GM21786 (cell line): ENCODE measurements around the gene SFTPD.
"Not testable (repeated sequence)": the region's sequence is repeated elsewhere in the genome, so short reads cannot be mapped to it uniquely, and the experiment has no call there.

Experiments used
- ATAC-seq: cut with Tn5 transposase; IDR thresholded peaks from one replicate; pipeline ENCODE4 v1.9.1; 2021; ENCODE audit not compliant: unreplicated experiment

Gene SFTPD

DNA sequence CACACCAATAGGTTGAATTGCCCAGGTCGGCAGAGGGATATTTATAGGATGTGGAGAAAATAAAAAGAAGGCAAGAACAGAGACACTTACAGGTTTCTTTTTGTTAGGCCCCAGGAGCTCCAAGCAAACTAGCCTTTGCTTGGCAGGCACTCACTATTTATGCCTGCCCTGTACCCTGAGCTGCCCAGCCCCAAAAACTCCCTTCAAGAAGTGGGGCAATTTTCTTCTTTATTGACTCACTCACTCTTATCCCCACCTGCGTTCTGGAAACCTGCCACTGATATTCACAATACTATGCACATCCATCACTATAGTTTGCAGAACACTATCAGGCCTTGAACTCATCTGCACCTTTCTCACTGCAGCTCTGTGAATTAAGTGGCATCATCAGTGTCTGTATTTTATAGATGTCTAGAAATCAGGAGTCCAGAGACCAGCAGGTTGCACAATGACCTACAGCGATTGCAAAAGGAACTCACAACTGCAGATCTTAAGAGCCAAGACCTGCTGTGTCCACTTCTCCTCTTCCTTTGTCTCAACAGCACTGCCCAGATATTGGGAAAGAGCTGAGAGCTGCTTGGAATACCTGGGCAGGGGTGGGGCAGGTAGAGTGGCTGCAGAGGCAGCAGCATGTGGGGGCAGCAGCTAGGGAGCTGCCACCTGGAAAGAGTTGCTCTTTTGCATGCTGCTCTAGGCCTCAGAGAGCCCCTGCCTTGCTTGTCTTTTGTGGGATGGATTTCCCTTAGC, at the start of gene SFTPD:
Gene SFTPD (minus strand): TSS at position 130 of the 747 bp plus-strand sequence. CDS start 2,446 bp downstream, outside the sequence.
- no peak for ATAC-seq

DNA sequence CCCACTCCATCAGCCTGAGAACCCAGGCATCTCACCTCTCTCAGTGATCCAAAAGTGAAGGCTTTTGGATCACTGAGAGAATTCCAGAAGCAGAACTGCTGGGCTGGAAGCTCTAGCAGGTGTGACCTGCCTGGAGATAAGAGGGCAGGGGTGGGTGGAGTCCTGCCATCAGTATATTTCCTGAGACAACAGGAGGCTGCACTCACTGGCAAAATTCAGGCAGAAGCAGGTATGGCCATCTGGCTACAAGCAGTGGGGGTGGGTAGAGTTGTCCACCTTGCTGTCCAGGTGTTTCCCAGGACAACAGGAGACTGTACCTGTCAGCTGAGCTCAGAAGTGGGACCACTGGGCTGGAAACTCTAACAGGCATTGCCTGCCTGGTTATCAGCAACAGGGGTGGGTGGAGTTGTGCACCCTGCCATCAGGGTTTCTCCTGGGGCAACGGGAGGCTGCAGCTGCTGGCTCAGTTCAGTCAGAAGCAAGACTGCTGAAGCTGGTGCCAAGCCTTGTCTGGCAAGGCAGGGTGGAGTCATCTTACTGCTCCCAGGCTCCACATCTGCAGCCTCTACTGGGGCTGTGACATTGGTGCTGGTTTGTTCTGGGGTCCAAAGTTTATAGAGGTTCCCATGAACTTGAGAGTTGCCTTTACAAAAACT, 47.2 kb upstream of the SFTPD start:
- ATAC-seq = no peak

- ATAC-seq = no peak
Observed at GRCh38 chr10:79994556-79994955, 45.7 kb upstream of the SFTPD start.

- ATAC-seq = not testable (repeated sequence)
Observed at GRCh38 chr10:79988199-79988598, 39.3 kb upstream of the SFTPD start.

- not testable (repeated sequence) for ATAC-seq
Observed at GRCh38 chr10:79986661-79987060, 37.8 kb upstream of the SFTPD start.

DNA sequence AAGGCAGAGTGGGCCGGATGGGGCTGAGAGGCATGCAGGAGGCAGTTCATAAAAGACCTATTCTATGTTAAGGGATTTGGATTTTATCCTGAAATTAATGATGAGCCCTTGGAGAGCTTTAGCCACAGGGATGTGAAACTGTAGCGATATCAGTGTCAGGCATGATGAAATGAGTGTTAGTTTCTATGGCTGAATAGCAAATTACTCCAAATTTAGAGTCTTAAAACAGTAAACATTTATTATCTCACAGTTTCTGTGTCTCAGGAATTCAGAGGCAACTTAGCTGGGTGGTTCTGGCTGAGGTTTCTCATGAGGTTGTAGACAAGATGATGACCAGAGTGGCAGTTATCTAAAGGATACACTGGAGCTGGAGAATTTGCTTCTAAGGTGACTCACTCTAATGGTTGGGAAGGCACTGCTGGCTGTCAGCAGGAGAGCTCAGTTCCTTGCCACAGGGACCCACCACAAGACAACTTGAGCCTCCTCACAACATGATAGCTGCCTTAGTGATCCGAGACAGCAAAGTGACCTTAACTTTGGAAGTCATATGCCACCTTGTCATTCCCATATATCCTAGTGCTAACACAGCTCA, 36.7 kb upstream of the SFTPD start:
- ATAC-seq = no peak

DNA sequence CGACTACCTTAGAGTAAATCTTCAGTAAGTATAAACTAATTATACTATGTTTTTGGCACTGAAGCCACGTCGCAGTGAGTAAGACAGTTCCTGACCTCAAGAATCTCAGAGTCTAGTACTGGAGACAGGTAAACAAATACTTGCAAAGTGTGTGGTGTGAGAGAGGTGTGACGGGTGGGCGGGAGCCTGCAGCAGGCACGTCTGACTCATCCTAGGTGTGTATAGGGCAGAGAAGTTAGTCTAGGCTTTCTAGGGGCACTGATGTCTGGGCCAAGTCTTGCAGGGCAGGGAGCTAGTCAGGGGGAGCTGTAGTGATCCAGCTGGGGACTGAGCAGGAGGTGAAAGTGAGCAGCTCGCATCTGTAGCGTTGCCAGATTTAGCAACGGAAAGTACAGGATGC, 35.9 kb upstream of the SFTPD start:
- ATAC-seq = no peak

DNA sequence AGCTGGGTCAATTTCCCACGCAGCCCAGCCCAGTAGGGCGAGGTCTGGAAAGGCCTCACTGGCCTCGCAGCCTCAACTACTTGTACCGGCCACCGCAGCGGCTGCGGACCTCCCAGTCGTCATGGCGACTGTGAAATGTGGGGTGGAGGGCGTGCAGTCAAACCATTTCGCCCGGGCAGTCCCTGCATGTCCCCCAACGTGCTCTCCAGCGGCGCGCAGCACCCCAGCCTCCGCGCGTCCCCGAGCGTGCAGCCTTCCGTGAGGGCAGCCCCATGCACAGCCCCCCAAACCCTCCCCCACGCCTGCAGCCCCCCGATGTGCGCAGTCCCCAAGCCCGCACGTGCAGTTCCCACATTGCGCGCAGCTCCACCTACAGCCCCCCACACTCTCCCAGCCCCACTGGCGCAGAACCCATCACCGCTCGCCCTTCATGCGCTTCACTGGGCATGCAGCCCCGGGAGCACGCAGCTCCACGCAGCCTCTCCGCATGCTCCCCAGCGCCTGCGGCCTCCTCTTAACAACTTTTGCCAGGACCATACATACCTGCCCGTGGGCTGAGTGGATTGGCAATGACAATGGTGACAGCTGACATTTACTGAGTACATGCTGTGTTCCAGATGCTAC, 34.5 kb upstream of the SFTPD start:
- no peak for ATAC-seq

DNA sequence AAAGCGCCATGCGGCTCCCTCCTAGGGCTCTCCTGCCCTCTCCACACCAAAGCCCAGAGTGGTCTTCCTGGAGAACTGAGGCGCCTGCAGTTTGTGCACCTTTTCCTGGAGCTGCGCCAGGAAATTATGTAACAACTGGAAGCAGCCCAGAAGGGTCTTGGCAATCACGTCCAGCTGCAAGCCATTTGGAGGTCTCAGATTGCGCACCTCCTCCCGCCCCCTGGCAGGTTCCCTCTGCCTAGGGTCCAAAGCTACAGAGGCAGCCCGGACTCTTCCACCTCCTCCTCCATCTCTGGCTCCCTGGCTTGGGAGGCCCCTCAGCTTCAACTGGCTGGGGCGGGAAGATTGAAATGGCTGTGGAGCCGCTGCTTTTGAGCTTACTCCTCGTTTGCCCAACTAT, 34.0 kb upstream of the SFTPD start:
- ATAC-seq = no peak

GRCh38 chr10:79982362-79982800, 33.5 kb upstream of the SFTPD start:
- ATAC-seq = no peak

DNA sequence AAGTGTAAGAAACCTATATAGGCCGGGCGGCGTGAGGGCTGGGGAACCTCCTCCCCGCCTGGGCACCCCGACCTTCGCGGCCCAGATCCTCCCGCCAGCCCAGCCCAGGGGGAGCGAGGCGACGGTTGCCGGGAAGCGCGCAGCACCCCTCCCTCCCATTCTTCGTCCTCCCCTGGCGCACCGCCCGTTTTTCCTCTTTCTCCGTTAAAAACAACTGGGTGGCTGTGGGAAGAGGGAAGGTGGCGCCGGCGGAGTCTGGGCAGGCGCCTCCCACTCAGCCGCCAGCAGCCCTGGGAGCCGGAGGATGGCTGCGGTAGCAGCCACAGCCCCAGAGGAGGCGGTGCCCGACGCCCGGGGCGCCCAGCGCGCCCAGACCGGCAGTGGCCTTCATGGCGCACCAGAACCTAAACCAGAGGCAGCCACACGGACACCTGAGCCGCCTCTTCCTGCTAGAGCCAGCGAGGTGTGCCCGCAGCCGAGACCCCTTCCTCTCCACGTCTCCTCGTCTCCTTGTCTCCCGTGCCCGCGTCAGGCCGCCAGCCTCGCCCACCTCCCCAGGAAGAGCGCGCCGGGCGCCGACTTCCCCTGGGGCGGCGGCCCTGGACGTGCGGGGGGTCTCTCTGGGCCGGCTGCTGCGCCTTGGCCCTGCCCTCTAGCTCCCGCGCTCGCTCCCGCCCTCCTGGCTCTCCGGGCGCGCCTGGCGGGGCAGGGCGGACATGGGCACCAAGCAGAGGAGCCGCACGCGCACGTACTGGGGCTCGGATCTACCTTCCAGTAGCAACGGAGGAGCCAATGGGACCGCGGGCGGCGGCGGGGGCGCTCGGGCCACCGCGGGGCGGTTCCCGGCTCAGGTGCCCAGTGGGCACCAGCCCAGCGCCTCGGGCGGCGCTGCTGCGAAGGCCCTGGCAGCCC, 32.8 kb upstream of the SFTPD start:
- ATAC-seq = no peak

GRCh38 chr10:79980711-79981110, 31.8 kb upstream of the SFTPD start:
- no peak for ATAC-seq

DNA sequence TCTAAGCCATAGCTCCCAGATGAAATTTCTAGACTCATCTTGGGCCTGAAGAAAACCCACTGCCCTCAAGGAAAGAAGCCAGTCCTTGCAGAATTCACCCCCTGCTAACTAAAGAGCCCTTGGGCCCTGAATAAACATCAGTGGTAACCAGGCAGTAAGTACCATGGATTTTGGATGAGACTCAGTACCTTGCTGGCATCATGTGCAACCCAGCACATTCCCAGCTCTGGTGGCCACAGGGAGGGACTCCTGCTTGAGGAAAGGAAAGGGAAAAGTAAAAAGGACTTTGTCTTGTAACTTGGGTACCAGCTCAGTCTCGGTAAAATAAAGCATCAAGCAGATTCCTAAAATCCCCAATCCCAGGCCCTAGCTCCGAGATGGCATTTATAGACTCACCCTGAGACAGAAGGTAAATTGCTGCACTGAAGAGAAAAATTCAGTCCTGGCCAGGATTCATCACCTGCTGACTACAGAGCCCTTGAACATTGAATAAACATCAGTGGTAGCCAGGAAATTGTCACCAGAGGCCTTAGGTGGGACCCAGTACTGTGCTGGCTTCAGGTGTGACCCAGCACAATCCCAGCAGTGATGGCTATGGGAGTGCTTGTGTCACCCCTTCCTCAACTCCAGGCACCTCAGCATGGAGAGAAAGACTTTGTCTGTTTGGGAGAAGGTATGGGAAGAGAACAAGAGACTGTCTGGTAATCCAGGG, 31.2 kb upstream of the SFTPD start:
- ATAC-seq = no peak

DNA sequence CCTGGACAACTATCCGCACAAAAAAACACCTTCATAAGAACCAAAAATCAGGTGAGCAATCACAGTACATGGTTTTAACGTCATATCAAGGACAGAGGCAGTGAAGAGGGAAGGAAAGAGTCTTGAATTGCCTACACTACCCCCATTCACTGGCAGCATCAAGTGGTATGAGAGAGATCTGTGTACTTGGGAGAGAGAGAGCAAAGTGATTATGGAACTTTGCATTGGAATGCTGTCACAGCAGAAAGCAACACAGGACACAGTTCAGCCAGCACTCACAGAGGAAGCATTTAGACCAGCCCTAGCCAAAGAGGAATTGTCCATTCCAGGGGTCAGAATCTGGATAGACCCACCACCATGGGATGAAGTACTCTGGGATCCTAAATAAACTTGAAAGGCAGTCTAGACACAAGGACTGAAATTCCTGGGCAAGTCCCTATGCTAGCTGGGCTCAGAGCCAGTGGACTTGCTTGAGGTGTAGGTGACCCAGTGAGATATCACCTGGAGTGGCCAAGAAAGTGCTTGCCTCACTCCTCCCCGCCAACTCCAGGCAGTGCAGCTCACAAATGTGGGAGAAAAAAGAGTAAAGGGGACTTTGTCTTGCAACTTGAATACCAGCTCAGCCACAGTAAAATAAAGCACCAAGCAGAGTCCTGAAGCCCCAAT, 30.5 kb upstream of the SFTPD start:
- ATAC-seq = no peak

- no peak for ATAC-seq
Observed at GRCh38 chr10:79976999-79977398, 28.1 kb upstream of the SFTPD start.

GRCh38 chr10:79970062-79970461, 21.2 kb upstream of the SFTPD start:
- no peak for ATAC-seq

- ATAC-seq = no peak
Observed at GRCh38 chr10:79947787-79948424, 999 bp downstream of the SFTPD start.

- ATAC-seq = no peak
Observed at GRCh38 chr10:79947083-79947415, 1.9 kb downstream of the SFTPD start.
